ENCODE data around the gene UBE2S.

Gene UBE2S

DNA sequence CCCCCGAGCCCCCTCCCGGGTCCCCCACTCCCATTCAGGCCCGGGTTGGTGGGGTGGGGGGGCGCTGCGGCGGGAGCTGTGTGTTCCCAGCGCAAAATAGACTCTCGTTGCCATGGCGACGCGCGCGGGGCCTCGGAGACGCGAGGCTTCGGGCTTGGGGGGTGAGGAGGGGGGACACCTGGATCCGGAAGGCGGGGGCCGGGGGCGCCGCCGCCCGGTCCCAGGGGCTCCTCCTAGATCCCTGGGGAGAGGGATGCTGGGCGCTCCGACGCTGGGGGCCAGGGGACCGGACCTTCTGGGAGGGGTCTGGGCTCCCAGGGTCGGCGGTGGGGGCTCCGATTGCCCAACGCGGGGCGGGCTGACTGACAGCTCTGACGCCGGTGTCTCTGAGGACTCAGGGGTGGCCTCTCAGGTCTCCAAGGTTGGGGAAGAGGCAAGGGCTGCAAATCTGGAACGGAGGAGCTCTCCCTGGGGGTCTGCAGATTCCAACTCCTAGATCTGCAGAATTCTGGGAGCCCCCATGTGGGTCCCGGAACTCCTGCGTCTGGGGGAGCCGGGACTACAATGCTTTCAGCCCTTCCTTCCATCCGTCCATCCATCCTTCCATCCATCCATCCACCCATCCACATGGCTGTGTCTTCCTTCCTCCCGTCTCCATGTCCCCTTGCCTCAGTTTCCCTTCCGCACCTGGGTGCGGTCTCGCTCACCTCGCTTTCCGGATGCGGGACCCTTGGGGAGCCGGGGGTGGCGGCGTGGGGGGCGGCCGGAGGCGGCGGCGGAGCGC, 44.6 kb upstream of the UBE2S start:
- TF ChIP-seq, protein P1, sequence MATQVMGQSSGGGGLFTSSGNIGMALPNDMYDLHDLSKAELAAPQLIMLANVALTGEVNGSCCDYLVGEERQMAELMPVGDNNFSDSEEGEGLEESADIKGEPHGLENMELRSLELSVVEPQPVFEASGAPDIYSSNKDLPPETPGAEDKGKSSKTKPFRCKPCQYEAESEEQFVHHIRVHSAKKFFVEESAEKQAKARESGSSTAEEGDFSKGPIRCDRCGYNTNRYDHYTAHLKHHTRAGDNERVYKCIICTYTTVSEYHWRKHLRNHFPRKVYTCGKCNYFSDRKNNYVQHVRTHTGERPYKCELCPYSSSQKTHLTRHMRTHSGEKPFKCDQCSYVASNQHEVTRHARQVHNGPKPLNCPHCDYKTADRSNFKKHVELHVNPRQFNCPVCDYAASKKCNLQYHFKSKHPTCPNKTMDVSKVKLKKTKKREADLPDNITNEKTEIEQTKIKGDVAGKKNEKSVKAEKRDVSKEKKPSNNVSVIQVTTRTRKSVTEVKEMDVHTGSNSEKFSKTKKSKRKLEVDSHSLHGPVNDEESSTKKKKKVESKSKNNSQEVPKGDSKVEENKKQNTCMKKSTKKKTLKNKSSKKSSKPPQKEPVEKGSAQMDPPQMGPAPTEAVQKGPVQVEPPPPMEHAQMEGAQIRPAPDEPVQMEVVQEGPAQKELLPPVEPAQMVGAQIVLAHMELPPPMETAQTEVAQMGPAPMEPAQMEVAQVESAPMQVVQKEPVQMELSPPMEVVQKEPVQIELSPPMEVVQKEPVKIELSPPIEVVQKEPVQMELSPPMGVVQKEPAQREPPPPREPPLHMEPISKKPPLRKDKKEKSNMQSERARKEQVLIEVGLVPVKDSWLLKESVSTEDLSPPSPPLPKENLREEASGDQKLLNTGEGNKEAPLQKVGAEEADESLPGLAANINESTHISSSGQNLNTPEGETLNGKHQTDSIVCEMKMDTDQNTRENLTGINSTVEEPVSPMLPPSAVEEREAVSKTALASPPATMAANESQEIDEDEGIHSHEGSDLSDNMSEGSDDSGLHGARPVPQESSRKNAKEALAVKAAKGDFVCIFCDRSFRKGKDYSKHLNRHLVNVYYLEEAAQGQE (IDR thresholded peaks at IDR 0.05; ENCODE audit: insufficient read depth in 1 of 2, low read depth in 2 of 2, low read length in 2 of 2), result no peak
- TF ChIP-seq POLR2AphosphoS5 (IDR thresholded peaks at IDR 0.05; ENCODE audit: low read depth, low read length) (no peak), SIN3A (IDR thresholded peaks at IDR 0.05; ENCODE audit: borderline replicate concordance, insufficient read depth, low read length) (no peak), TAF1 (IDR thresholded peaks at IDR 0.05; ENCODE audit: borderline replicate concordance, insufficient read depth, low read length) (no peak), FOXP2 (optimal IDR thresholded peaks at IDR 0.05; ENCODE audit: borderline replicate concordance, extremely low read depth, extremely low read length, insufficient read depth) (no peak)

DNA sequence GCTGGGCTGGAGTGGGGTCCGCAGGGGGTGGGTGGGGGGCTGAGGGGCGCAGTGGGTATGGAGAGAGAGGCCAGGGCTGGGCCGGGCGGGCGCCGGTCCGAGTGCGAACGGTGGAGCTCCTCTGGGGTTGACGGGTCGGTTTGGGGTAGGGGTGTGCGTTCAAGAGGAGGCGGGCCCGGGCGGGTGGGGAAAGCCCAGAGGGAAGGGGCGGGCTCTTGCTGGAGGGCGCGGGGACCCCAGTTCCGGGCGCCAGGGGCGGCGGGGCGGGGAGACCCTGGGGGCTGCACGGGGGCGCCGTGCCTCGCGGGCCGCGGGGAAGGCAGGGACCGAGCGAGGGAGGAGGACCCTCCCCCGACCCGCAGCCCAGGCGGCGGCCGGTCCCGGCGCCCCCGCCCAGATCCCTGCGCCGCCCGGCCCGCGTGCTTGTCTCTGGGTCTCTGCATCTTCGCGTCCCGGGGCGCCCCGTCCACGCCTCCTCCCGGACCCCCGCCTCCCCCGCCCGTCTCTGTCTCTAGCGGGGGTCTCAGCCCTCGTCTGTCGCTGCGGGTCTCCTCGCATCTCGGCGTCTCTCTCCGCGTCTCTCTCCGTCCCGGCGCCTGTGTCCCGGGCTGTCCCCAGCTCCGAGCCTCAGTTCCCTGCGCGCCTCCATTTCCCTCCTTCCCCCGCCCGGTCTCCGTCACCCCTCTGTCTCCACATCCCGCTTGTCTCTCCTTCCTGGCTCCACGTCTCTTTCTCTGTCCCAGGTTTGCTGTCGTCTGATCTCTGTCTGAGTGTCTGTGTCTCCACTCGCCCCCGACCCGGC, 43.8 kb upstream of the UBE2S start:
- TF ChIP-seq FOXP2 (optimal IDR thresholded peaks at IDR 0.05; ENCODE audit: borderline replicate concordance, extremely low read depth, extremely low read length, insufficient read depth), result no peak
- TF ChIP-seq, protein P1 (IDR thresholded peaks at IDR 0.05; ENCODE audit: insufficient read depth in 1 of 2, low read depth in 2 of 2, low read length in 2 of 2), result no peak
- no peak for TF ChIP-seq SIN3A (IDR thresholded peaks at IDR 0.05; ENCODE audit: borderline replicate concordance, insufficient read depth, low read length)
- TF ChIP-seq POLR2AphosphoS5 (IDR thresholded peaks at IDR 0.05; ENCODE audit: low read depth, low read length), result no peak
- TF ChIP-seq TAF1 (IDR thresholded peaks at IDR 0.05; ENCODE audit: borderline replicate concordance, insufficient read depth, low read length), result no peak

DNA sequence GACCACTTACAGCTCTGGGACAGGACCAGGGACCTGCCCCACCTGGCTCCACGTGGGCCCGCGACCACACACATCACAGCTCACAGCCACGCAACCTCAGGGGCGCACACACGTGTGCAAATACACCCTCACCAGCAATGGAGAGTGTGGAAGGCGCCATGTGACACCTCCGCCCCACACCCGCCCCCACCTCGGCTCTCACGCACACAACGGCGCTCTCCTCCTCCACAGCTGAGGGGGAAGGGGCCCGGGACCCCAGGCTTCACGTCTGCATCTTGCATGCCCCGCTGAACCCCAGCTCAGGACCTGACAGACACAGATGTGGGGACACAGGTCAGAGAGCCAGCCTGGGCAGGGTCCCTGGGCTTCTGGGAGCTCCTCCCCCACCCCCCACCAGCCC, 41.9 kb upstream of the UBE2S start:
- no peak for TF ChIP-seq SIN3A (IDR thresholded peaks at IDR 0.05; ENCODE audit: borderline replicate concordance, insufficient read depth, low read length)
- TF ChIP-seq TAF1 (IDR thresholded peaks at IDR 0.05; ENCODE audit: borderline replicate concordance, insufficient read depth, low read length), result no peak
- TF ChIP-seq POLR2AphosphoS5 (IDR thresholded peaks at IDR 0.05; ENCODE audit: low read depth, low read length), result no peak
- TF ChIP-seq, protein P1 (IDR thresholded peaks at IDR 0.05; ENCODE audit: insufficient read depth in 1 of 2, low read depth in 2 of 2, low read length in 2 of 2), result no peak

DNA sequence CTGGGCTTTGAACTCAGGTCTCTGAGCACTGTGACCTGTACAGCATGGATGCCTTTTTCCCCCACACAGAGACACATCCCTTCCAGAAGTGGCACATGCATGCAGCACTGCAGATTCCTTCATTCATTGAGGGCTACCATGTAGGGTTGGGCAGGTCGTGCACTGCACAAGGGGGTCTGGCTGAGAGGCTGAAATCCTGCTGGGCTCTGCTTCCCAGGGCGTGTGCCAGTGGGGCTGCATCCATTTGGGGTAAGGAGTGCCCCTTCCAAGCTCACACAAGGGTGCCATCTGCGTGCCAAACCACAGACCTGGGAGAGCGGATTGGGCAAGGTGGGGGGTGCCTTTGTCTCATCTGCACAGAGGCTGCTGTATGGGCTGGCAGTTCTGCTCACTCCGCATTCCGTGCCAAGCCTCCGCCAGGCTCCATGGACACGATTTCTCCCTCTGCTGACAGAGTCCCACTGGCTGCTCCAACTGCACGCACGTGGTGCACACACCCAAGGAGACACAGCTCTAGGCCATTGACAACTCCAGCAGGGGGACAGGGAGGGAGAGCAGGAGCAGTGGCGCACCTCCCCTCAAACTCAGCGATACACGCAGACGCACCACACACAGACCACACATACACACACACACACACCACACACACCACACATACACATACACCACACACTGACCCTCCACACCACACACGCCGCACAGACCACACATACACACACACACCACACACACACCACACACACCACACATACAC, 40.0 kb upstream of the UBE2S start:
- TF ChIP-seq SIN3A (IDR thresholded peaks at IDR 0.05; ENCODE audit: borderline replicate concordance, insufficient read depth, low read length) (no peak), POLR2AphosphoS5 (IDR thresholded peaks at IDR 0.05; ENCODE audit: low read depth, low read length) (no peak), FOXP2 (optimal IDR thresholded peaks at IDR 0.05; ENCODE audit: borderline replicate concordance, extremely low read depth, extremely low read length, insufficient read depth) (no peak), TAF1 (IDR thresholded peaks at IDR 0.05; ENCODE audit: borderline replicate concordance, insufficient read depth, low read length) (no peak)
- TF ChIP-seq, protein P1 (IDR thresholded peaks at IDR 0.05; ENCODE audit: insufficient read depth in 1 of 2, low read depth in 2 of 2, low read length in 2 of 2), result no peak
